ENCODE measurements around the gene AQP12A. TPM values are rescaled to one million over a fixed set of nuclear protein-coding genes. Genes with fewer than 3 reads are reported as not detected.
"Not testable (repeated sequence)": the region's sequence is repeated elsewhere in the genome, so short reads cannot be mapped to it uniquely, and the experiment has no call there.

Gene AQP12A
- total RNA-seq, 1 experiment from 2014 or later = not detected

DNA sequence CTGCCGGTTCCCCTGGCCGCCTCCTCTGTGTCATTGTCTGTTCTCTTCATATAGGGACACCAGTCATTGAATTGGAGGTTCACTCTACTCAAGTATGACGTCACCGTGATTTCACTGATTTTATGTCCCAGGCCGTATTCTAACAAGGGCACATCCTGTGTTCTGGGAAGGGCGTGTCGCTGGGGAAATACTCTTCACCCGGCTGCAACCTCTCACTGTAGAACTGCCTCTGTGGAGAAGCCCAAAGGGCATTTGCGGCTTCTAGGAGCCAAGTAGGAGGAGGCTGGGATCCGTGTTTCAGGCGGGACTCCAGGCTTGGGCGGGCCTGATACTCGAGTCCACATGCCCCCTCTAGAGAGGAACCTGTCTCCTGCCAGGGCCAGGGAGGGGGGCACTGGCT is 4.8 kb downstream of the AQP12A start:
- not testable (repeated sequence) for DNase-seq, H3K4me3 ChIP-seq, H3K9me3 ChIP-seq, H3K36me3 ChIP-seq, H3K27me3 ChIP-seq

DNA sequence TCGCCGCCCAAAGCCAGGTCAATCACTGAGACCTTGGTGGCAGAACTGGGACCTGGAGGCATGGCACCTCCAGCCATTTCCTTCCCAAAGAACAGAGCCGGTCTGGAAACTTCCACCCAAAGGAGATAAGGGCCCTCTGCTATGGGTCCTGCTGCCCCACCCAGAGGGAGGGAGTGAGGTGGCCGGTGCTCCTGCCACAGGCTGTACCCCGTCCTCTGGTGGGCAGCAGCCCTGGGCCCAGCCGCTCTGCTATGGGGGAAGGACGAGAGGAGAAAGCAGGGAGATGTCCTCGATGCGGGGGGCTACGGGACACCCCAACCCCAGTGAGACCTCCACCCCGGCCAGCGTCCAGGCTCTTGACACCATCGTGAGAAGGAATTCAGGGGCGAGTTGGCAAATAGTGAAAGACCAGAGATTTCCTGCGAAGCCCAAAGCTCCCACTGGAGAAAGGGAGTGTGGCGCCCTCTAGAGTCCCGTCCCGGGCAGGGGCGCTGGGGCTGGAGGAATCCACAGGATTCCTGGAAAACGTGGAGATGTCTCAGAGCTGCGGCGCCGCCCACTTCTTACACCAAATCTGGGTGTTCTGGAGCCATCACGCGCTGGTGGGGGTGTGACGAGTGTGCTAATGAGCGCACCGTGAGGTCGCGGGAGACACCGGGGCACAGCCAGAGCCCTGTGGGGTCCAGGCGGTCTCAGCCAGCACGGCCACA is 7.3 kb downstream of the AQP12A start:
- not testable (repeated sequence) for H3K27me3 ChIP-seq, DNase-seq, H3K9me3 ChIP-seq, H3K36me3 ChIP-seq, H3K4me3 ChIP-seq

DNA sequence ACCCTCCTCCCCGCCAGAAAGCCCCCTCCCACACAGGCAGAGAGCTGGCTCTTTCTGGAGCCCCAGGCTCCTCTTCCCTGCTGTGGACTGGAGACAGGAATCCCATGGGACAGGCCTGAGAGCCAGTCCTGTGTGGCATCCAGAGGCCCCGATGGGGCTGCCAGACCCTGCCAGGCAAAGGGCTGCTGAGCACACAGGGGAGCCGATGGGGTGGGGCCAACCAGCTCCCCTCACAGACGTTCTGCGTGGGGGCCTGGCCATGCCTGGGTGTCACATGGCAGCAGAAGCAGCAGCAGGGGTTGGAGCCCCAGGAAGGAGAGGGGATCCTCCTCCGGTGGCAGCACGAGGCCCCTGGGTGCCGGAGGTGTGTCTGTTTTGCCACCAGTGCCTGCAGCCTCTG is 8.2 kb downstream of the AQP12A start:
- H3K4me3 ChIP-seq, H3K36me3 ChIP-seq, H3K27me3 ChIP-seq, DNase-seq, H3K9me3 ChIP-seq: not testable (repeated sequence)

DNA sequence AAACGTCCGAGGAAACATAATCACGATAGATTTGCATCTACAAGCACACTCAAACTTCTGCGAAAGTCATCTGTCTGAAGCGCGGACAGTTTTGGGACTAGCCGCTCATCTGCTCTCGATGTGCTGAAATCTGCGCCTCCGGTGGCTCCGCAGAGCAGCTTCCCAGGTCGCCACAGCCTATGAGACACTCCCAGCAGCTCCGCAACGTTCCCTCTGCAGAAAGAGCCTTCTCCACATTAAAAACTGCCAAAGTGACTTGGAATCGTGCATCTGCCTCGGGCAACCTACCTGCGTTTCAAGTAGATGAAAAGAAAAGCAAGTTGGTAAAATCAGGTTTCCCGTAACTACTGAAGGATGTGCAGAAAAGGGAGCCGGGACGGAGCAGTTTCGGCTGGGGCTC is 8.9 kb downstream of the AQP12A start:
- H3K27me3 ChIP-seq, H3K36me3 ChIP-seq, DNase-seq, H3K9me3 ChIP-seq, H3K4me3 ChIP-seq: not testable (repeated sequence)

DNA sequence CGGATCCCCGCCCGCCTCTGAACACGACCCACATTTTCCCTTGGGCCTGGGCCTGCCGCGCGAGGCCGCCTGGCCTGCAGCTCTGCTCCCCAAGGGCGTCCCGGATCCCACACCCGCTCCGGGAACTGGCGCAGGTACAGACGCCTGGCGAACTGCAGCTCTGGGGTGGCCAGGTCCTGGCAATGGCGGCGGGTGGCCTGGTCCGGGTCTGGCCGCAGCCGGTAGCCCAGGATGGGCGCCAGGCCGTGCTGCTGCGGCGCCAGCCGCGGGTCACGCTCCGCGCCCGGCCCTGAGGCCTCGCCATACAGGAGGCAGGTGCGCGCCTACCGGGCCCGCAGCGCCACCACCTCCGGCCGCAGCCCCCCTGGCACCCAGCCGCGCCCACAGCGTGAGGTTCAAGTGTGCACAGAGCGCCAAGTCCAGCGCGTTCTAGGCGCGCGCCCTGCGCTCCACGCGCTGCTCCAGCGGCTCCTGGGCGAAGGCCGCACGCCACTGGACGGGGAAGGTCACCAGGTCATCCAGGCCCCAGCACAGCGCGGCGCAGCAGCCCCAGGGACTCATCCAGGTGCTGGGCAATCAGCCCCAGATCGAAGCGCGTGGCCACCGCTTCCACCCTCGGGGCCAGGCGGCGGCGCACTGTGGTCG is 9.5 kb downstream of the AQP12A start:
- H3K9me3 ChIP-seq = no peaks in the 10 kb centered on the region
- no peaks in the 10 kb centered on the region for H3K27me3 ChIP-seq
- DNase-seq = no peak
- no peaks in the 10 kb centered on the region for H3K36me3 ChIP-seq
- no peak overlapping the region for H3K4me3 ChIP-seq

DNA sequence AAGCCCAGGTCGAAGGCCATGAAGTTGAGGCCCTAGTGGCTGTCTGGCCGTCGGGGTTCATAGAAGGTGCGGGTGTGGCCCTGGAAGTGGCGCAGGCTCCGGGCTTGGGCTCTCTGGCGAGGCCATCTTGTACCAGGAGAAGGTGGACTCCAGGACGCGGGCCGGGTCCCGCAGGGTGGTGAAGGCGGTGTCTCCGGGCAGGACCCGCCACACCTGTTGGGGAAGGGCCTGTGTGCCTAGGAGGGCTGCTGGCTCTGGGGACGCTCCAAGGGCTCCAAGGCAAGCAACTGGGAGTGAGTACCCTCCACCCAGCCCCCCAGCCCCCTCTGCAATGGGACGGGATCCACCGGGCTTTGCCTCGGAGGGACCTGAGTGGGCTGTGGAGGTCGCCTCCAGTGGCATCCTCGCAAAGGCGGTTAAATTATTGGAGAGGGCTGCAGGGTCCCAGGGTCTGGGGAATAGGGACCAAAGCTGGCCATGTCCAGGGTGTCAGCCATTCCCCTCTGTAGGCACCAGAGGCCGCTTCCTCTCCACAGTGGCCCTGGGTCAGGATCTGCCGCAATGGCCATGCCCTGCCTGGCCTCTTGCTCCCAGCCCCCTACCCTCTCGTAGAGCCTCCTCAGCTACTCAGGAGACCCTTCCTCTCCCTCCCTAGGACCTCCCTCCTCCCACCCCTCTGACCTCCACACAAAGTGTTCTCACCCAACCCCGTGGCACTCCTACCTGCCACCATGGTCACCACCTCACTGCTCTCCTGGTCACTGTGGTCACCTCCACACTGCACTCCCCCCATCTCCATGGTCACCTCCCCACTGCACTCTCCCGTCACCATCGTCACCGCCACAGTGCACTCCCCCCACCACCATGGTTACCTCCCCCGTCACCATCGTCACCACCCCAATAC is 10.3 kb downstream of the AQP12A start:
- H3K9me3 ChIP-seq = no peaks in the 10 kb centered on the region
- no peak for DNase-seq
- H3K36me3 ChIP-seq = no peaks in the 10 kb centered on the region
- H3K27me3 ChIP-seq = no peaks in the 10 kb centered on the region
- no peak overlapping the region for H3K4me3 ChIP-seq

DNA sequence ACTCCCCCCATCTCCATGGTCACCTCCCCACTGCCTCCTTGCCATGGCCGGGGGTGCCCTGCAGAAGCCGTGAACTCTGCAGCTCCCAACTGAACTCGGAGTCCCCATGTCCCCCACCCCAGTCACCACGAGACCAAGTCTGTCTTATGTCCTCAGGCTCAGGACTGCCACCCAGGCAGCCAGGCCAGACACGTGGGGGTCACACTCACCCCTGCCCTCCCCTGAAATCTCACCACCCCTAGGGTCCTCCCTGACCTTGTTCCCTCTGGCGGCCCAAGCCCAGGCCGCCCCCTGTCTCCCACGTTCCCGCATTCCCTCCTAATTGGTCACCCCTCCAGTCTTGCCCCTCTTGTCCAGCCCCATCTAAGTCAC is 11.0 kb downstream of the AQP12A start:
- Histone ChIP-seq H3K36me3 (no peaks in the 10 kb centered on the region), H3K4me3 (no peak overlapping the region), H3K27me3 (no peaks in the 10 kb centered on the region), H3K9me3 (no peaks in the 10 kb centered on the region)
- no peak for DNase-seq

DNA sequence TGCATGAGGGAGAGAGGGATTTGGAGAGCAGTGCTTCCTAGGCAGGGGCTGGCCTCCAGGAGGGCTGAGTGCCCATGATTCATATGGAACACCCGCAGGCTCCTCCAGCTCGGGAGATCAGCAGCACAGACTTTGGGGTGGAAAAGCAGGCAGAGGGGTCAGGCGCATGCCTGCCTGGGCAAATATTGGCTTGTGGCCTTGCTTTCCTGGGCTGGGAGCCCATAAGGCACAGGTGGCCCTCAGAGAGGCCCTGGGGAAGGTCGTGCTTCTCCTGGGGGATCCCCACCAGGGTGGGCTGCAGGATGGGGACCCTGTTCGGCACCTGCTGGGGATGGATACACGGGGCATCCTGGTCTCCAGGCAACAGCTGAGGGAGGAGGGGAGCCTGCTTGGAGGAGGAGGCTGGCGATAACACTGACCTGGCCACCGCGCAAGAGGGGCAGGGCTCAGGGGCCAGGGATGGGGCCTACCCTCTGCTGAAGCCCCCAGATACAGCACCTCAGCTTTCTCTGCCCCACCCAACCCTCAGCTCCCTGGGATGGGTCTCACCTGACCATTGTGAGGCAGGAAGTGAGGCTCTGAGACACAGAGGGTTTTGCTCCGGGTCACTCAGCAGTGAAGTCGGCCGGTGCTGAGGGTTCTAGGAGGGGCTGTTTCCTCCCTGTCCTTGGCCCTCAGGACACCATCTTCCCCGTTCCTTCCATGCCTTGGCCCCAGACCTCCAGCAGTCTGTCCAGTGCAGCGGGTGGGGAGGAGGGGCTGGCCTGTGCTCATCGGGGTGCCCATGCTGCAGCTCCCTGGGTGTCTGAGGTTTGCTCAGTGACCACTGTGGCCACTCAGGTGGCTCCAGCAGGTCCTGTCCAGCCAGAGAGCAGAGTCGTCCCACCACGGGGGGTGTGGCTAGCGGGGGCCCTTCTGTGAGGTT is 12.0 kb downstream of the AQP12A start:
- H3K27me3 ChIP-seq = no peaks in the 10 kb centered on the region
- no peaks in the 10 kb centered on the region for H3K9me3 ChIP-seq
- peak; percentile 24 for DNase-seq
- no peaks in the 10 kb centered on the region for H3K36me3 ChIP-seq
- no peak overlapping the region for H3K4me3 ChIP-seq

DNA sequence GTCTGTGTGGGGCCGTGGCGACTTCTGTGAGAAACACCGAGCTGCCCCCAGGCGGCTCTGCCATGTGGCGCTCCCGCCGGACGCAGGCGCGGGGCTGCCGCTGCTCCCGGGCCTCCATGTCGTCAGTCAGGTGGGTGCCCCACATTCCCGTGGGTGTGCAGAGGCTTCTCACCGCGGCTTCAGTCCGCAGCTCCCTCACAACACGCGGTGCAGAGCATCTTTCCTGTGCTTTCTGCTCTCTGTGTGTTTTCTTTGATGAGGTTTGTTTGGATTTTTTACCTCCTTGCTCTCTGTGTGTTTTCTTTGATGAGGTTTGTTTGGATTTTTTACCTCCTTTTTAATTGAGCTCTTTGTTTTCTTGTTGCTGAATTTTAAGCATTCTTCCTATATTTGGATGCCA is 13.0 kb downstream of the AQP12A start:
- no peaks in the 10 kb centered on the region for H3K36me3 ChIP-seq
- no peaks in the 10 kb centered on the region for H3K9me3 ChIP-seq
- H3K4me3 ChIP-seq = no peak overlapping the region
- no peak for DNase-seq
- H3K27me3 ChIP-seq = no peaks in the 10 kb centered on the region

DNA sequence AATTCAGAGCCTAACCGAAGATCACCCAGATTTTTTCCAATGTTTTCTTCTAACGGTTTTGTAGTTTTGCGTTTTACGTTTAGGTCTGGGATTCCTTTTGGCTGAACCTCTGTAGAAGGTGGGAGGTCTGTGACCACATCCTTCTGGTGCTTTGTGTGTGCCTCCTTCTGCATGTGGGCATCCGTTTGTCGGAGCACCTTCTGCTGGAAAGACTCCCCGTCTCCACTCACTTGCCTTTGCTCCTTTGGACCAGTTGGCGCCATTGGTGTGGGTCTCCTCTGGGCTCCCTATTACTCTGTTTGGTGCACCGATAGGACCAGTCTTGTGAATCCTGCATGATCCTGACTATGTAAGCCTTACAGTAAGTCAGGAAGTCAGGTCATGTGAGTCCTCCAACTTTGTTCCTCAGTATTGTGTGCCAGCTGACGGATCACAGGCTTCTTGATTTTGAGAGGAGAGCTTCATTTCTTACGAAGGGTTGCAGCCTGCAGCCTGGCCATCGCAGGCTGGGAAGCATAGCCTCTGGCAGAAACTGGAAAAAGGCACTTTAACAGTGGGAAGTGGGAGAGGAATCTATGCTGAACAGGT is 13.6 kb downstream of the AQP12A start:
- no peak for DNase-seq
- no peak overlapping the region for H3K4me3 ChIP-seq
- H3K36me3 ChIP-seq = no peaks in the 10 kb centered on the region
- H3K9me3 ChIP-seq = no peaks in the 10 kb centered on the region
- H3K27me3 ChIP-seq = no peaks in the 10 kb centered on the region

DNA sequence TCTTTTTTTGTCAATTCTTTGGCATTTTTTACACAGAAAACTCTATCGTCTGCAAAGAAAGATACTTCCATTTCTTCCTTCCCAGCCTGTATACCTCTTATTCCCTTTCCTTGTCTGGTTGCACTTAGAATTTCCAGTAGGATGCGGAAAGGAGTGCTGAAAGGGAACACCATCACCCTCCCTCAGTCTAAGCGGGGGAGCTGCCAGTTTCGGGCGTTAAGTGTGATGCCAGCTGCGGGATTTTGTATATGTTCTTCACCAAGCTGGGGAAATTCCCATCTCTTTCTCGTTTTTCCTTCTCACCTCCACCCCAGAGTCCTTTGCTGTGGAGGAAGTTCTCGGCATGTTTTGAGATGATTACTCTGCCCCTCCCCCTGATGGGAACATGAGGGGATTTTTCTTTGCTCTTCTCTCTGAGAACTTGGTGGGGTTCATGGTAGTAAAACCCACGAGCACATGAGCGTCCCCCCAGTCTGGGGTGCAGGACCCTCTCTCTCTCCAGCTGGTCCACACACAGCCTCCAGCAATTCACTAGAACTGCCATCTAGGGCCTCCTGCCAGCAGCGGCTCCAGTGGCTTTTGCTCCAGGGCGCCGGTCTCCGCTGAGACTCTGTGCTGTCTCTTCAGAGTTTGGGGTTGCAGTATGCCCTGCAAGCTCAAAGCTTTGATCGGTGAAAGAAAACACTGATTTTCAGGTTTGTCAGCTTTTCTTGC is 15.5 kb downstream of the AQP12A start:
- H3K27me3 ChIP-seq = no peaks in the 10 kb centered on the region
- H3K36me3 ChIP-seq = no peaks in the 10 kb centered on the region
- H3K9me3 ChIP-seq = no peaks in the 10 kb centered on the region
- DNase-seq = no peak
- H3K4me3 ChIP-seq = no peak overlapping the region

DNA sequence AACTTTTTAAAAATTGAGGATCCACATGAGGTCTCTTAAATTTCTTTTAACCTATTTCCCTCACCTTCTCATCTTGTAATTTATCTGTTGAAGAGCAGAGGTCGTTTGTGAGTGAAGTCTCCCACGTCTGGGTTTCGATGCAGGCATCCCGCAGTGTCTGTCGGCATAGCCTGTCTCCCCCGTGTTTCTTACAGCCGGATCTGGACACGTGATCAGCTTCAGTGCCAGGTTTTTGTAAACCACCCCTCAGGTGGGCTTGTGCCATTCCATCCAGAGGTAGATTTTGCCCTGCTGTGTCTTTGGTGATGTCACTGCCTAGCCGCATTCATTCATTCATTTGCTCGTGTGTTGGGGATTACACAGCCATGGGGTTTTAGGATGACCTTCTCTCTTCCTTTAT is 16.2 kb downstream of the AQP12A start:
- H3K27me3 ChIP-seq = no peaks in the 10 kb centered on the region
- no peak for DNase-seq
- H3K9me3 ChIP-seq = no peaks in the 10 kb centered on the region
- H3K36me3 ChIP-seq = no peaks in the 10 kb centered on the region
- no peak overlapping the region for H3K4me3 ChIP-seq

DNA sequence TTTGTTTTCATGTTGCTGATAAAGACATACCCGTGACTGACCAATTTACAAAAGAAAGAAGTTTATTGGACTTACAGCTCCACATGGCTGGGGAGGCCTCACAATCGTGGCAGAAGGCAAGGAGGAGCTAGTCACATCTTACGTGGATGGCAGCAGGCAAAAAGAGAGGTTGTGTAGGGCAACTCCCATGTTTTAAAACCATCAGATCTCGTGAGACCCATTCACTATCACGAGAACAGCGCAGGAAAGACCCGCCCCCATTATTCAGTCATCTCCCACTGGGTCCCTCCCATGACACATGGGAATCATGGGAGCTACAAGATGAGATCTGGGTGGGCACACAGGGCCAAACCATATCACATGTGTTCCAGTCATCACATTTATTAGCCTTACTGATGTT is 16.8 kb downstream of the AQP12A start:
- Histone ChIP-seq H3K36me3 (no peaks in the 10 kb centered on the region), H3K9me3 (no peaks in the 10 kb centered on the region), H3K4me3 (no peak overlapping the region), H3K27me3 (no peaks in the 10 kb centered on the region)
- DNase-seq = no peak

DNA sequence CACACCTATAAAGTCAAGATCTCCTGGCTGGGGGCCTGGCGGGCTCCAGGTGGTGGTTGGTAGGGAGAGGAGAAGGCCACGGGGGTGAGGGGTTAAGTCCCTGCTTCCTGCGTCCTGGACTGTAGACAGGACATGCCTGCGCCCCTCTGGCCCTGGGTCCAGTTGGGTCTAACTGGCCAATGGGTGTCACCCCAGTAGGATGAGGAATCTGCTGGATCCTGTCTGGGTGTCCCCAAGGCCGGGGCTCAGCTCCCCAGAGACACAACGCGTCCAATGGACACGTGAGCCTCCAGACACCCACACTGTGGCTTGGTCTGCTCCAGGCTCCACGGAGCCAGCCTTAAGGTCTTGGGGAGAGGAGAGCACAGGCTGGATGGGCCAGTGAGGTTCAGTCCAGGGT is 19.6 kb downstream of the AQP12A start:
- Histone ChIP-seq H3K36me3 (no peaks in the 10 kb centered on the region), H3K9me3 (no peaks in the 10 kb centered on the region), H3K27me3 (no peaks in the 10 kb centered on the region), H3K4me3 (no peak overlapping the region)
- DNase-seq = no peak

DNA sequence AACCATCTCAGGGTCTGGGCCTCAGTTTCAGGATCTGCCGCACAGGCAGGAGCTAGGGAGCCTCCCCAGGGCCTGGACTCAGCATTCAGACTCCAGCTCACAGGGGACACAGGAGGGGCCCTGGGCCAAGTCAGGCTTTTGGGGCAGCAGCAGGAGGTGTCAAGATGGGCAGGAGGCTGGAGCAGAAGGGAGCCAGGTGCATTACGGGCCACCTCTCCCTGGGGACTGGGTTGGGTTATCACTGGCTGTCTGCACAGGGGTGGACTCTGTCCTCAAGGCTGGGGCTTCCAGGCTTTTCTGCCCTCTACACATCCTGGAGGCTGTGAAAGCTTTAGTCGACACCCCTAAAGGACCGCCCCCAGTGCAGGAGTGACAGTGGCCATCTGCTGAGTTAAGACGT is 20.0 kb downstream of the AQP12A start:
- Histone ChIP-seq H3K4me3 (no peak overlapping the region), H3K36me3 (no peaks in the 10 kb centered on the region), H3K9me3 (no peaks in the 10 kb centered on the region), H3K27me3 (no peaks in the 10 kb centered on the region)
- DNase-seq = no peak

DNA sequence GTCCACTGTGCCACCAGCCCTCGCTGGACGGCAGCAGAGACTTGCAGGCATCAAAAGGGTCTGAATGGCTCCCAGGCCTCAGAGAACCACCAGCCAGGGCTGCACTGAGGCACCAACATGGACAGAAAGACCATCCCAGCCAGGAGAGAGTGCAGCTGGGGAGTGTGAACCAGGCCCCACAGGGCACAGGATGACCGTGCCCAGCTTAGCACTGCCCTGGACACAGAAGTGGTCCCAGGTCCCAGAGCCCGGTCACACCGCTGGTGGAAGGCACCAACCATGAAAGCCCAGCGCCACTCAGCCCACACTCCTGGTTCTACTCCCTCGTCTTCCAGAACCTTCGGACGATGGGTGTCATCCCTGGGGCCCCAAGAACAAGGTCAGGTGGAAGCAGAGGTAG is 20.5 kb downstream of the AQP12A start:
- no peak for DNase-seq
- Histone ChIP-seq H3K27me3 (no peaks in the 10 kb centered on the region), H3K36me3 (no peaks in the 10 kb centered on the region), H3K9me3 (no peaks in the 10 kb centered on the region), H3K4me3 (no peak overlapping the region)

All from MG63 (cell line).